ENCODE results near the gene SCRN1.

The SCRN1 gene

DNA sequence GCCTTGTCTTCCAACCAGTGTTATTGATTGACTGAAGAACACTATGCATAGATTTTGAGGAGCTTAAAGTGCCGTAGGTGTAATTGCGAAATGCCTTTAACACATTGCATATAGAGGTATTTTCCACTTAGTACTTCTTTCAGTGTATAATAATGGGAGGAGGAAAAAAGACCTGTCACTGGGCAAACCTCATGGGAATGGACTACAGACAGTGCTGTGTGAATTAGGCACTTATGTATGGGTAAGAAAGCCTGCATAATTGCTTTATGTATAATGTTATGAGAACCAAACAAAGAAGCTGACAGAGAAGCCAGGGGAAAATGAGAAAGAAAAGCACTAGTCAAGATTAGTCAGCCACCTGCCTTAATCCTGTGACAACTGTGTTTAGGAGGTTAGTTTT lies 12.4 kb upstream of the SCRN1 start:
- no peak for DNase-seq

GRCh38 chr7:29998489-29998888 lies 8.9 kb upstream of the SCRN1 start:
- no peak for DNase-seq

DNA sequence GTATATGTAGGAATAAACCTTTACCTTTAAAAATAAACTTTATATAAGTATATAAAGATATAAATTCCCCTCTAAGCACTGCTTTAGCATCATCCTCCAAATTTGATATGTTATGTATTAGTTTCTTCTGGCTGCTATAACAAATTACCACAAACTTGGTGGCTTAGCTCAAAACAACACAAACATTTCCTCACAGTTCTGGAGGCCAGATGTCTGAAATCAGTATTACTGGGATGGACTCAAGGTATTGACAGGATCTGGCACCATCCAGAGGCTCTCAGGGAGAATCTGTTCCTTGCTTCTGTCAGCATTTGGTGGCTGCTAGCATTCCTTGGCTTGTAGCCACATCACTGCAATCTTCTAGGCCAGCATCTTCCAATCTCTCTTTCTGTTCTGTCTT lies 6.7 kb upstream of the SCRN1 start:
- no peak for DNase-seq

DNA sequence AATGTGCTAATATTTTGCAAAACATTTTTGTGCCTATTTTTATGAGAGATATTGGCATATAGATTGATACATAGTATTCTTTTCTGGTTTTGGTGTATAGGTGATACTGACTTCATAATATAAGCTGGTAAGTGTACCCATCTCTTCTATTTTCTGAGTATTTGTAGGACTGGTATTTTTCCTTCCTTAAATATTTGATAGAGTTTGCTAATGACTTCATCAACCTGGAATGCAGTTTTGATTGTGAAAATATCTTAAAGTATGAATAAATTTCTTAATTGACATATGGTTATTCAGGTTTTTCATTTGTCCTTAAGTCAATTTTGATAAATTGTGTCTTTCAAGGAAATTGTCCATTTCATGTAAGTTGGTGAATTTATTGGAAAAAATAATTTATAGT lies 6.1 kb upstream of the SCRN1 start:
- no peak for DNase-seq

GRCh38 chr7:29993140-29993539 lies 3.5 kb upstream of the SCRN1 start:
- no peak for DNase-seq

- no peak for DNase-seq
Observed at GRCh38 chr7:29991937-29992336, 2.3 kb upstream of the SCRN1 start.

DNA sequence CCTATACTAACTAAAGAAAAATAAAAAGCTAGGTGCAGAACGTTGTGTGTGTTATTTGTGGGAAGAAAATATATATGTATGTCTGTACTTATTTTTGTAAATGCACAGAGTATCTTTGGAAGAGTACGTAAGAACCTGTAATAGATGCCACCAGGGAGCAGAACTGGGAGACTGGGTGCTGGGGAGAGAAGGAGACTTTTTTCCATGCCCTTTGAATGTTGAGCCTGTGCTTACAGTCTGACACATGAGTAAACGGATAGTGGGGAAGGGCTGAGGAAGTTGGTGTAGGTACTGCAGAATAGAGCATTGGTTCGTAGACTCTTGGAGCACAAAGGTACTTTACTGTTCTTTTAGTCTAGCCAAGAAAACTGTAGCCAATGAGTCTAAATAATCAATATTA lies 1.3 kb upstream of the SCRN1 start:
- DNase-seq: no peak

- DNase-seq: peak; percentile 90
Observed at GRCh38 chr7:29988424-29989256, 961 bp downstream of the SCRN1 start.

- DNase-seq: peak; percentile 21
Observed at GRCh38 chr7:29987811-29988317, 1.7 kb downstream of the SCRN1 start.

DNA sequence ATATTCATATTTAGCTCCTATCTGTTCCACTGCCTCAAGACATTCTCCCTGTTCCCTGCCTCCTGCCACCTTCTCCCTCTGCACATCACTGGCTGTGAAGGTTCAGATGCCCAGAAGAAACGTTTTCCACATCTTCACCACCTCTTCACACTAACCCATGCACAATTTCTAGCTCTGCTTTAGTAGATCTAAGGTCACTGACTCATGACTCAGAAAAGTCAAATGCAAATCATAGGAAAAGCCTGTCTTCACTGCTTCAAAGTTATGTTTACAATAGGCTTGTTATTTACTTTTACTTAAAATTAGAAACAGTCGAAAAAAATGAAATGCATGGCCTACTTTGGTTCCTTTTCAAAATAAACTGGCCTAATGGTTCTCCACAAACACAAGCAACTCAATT lies 2.5 kb downstream of the SCRN1 start:
- no peak for DNase-seq

- no peak for DNase-seq
Observed at GRCh38 chr7:29980151-29980550, 9.4 kb downstream of the SCRN1 start.

DNA sequence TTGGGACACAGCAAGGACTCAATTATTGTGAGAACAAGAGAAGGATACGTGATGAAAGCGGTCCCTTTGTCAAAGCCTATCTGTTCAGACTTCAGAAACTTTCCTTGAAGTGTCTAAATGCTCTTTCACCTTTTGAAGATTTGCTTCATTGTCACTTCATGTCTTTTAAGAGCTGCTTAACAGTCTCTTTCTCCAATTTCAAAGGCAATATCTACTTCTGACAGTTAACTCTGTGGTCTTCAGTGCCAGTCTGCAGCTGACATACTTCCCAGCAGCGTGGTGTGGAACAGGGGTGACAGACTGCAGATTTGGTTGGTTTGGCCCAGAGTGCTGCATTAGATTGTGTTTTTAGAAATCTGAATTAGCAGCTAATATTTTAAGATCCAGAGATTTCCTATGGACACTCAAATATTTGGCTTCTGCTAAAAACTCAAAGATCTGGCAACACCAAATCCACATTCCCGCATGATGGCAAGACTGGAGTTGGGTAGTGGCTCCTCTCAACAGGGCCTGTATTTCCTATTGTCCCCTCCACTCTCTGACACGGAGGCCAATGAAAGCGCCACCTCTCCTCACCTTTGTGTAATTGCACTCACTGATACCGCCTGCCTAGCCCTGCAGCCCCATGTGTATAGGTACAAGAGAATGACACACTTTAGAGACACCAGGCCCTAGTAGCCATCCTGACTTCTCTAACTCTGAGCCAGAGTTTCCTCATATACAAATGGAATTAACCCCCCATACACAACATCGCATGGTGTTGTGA lies 11.5 kb downstream of the SCRN1 start:
- DNase-seq: peak; percentile 66

- DNase-seq: no peak
Observed at GRCh38 chr7:29976673-29977415, 12.8 kb downstream of the SCRN1 start.

GRCh38 chr7:29976266-29976665 lies 13.3 kb downstream of the SCRN1 start:
- no peak for DNase-seq

DNA sequence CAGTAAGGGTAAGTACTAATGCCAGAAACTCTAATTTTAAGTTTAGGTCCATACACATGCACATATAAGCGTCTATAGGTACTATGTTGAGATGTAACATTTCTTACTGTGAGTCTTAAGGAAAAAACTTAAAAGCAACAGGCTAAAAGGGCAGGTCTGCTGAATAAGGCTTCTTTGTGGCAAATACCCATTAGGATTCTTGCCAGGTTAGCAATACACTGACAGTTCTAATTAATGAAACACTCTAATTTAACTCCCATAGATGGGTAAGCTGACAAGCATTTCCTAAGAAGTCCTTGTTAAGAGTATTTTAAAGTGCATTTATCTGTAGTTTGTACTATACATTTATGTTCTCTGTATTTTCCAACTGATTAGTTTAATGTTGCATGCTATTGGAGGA lies 14.0 kb downstream of the SCRN1 start:
- DNase-seq: no peak

DNA sequence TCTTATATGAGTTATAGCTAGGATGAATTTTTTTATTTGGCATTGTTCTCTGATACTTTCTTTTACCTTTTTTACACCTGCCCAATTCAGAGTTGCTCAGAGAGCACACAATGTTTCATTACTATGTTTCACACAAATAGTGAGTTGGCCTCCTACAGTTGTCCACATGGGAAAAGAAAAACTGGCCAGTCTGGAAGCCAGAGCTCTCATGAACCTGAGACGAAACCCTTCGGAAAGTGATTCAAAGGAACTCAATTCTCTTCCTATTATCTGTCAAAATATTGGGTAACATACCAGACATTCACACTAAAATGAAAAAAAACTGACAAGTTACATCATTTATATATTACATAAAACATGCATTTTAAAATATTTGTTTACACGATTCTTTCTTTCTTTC lies 15.3 kb downstream of the SCRN1 start:
- no peak for DNase-seq

DNA sequence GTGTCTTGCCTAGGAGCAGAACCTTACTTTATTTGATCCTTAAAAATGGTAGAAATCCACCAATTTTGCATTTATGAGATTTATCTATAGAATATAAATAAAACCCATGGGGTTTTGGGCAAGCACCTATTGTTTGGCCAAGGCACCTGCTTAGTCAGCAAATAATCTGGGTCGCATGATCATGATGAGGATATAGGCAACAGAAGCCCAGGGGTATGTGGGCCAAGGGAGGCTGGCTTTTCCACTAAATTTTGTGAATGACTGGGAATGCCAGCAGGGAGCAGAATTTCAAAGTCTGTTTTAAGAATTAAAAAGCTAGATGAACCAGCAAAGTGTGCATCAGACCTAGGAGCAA lies 17.3 kb downstream of the SCRN1 start:
- DNase-seq: no peak

DNA sequence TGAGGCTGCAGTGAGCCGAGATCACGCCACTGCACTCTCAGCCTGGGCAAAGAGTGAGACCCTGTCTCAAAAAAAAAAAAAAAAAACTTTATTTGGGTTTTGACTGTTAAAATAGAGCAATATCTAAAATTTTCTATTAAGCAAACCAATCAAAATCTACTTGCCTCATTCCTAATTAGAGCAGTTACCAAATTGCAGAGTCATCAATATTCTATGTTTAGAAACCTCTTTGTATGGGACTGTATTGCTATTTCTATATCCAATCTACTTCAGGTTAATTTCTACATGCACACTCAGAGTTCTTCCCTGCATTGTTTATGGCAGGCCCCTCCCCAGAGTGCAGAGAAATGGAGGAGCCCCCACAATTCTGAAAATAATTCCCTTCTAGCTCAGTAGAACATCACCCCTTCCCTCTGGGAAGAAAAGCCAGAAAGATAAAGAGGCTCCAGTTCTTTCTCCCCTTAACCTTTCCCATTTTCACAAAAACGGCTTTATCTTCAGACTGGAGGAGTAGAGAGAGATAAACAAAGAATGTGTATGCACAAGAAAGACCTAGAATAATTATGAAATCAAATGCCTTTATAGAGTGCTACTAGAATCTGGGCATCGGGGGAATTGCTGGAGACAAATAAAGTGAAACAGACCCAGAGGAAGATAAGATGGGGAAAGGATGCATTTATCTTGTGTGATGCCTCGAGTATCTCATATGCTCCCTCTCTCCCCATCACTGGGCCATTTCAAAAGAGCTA lies 17.9 kb downstream of the SCRN1 start:
- DNase-seq: no peak

- DNase-seq: peak; percentile 18
Observed at GRCh38 chr7:29970158-29970557, 19.4 kb downstream of the SCRN1 start.

- DNase-seq: no peak
Observed at GRCh38 chr7:29969738-29970137, 19.9 kb downstream of the SCRN1 start.

DNA sequence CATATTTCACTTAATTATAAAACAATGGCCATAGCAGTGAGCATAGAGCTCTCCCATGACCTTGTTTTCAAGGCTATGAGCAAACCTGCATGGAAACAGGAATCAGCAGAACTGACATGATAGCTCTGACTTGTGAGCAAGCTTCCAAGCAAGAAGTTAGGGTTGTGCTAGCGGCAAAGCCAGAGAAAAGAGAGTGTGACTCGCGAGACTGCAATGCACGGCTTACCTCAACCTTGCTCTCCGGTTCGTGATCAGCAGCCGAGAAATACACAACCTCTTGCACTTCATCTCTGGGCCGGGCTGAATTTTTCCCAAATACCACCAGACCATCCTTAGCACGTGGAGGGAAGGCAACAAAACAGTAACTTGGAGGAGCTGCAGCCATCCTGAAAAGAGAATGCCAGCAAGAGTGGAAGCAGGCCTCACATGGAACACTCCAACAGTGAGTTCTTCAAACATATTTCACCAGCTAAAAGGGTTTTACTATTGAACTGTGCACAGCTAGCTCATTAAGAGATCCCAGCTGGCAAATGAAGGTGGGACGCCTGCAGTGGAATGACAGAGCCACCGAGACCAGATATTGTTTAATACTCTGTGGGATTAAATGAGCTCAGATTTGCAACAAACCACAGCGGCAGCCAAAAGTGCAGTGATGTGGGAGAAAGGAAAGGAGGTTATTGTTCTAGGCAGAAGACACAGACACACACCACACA lies 20.8 kb downstream of the SCRN1 start:
- DNase-seq: peak; percentile 41

- DNase-seq: no peak
Observed at GRCh38 chr7:29965030-29965429, 24.6 kb downstream of the SCRN1 start.

Data from NCI-H82 (cell line).